RWPE1 (cell line): ENCODE results near the gene FAM83G.

Source experiments
- CTCF ChIA-PET: fragments of 350-600 bp; sonication (Branson Sonifier 250); formaldehyde crosslinking; extraction: SDS; loops from one replicate; lab custom pipeline; 2021; lab: Yijun Ruan, JAX
- POLR2A ChIA-PET: fragments of 400-600 bp; formaldehyde crosslinking; extraction: SDS; loops from one replicate; lab custom pipeline; 2020; ENCODE audit warnings: antibody characterized with exemption; ENCODE audit not compliant: low non-redundant PET; lab: Yijun Ruan, JAX
- DNase-seq: peaks from one replicate; pipeline ENCODE4 v3.0.0; 2012; ENCODE audit warnings: low spot score
- H3K27ac ChIP-seq: fragments of 450-650 bp; 2 replicates; pipeline ENCODE4 v1.5.1; 2017
- CTCF ChIP-seq: fragments of 450-650 bp; conservative IDR thresholded peaks from 2 replicates; pipeline ENCODE4 v1.5.1; 2017; ENCODE audit warnings: low read depth, mild to moderate bottlenecking

Gene FAM83G

GRCh38 chr17:18981642-18982424 lies 22.7 kb downstream of the FAM83G start:
- CTCF ChIA-PET, result no interaction called here
- POLR2A ChIA-PET, result interaction anchor here (0.6 kb wide), 2 partner anchors 21 to 770 kb away, joined by 5 to 9 read pairs; no protein-coding TSS in a partner anchor
- DNase-seq, result no peak
- TF ChIP-seq CTCF, result no peak
- peak overlapping the region; percentile 78 for H3K27ac ChIP-seq

GRCh38 chr17:18981335-18981641 lies 23.3 kb downstream of the FAM83G start:
- POLR2A ChIA-PET, result interaction anchor here (0.6 kb wide), 1 partner anchor 770 kb away, joined by 9 read pairs; no protein-coding TSS in a partner anchor
- CTCF ChIA-PET, result no interaction called here
- TF ChIP-seq CTCF, result no peak

GRCh38 chr17:18980682-18981334 lies 23.8 kb downstream of the FAM83G start:
- CTCF ChIA-PET, result no interaction called here

More at GRCh38 chr17:18981335-18981641, 23.3 kb downstream of the FAM83G start:
- no peak for DNase-seq
- H3K27ac ChIP-seq, result peak overlapping the region; percentile 78

GRCh38 chr17:18978655-18979054 lies 25.9 kb downstream of the FAM83G start:
- no peak for TF ChIP-seq CTCF
- ChIA-PET CTCF (no interaction called here), POLR2A (no interaction called here)
- H3K27ac ChIP-seq, result no peak overlapping the region
- DNase-seq, result no peak

More at GRCh38 chr17:18980682-18981334, 23.8 kb downstream of the FAM83G start:
- TF ChIP-seq CTCF, result no peak
- DNase-seq, result no peak
- POLR2A ChIA-PET, result interaction anchor here (0.6 kb wide), 1 partner anchor 771 kb away, joined by 9 read pairs; no protein-coding TSS in a partner anchor
- peak overlapping the region; percentile 78 for H3K27ac ChIP-seq

- peak overlapping the region; percentile 38 for H3K27ac ChIP-seq
- ChIA-PET POLR2A (no interaction called here), CTCF (no interaction called here)
- TF ChIP-seq CTCF, result no peak
- no peak for DNase-seq
Observed at GRCh38 chr17:18978050-18978449, 26.5 kb downstream of the FAM83G start.

- ChIA-PET POLR2A (no interaction called here), CTCF (no interaction called here)
- no peak for DNase-seq
- no peak for TF ChIP-seq CTCF
- H3K27ac ChIP-seq, result peak overlapping the region; percentile 38
Observed at GRCh38 chr17:18977646-18978045, 26.9 kb downstream of the FAM83G start.
